KG1 (cell line): ENCODE results near the gene TRPM2.

Experiments
- DNase-seq: peaks from one replicate; lab custom pipeline; 2025; lab: John Stamatoyannopoulos, UW

The TRPM2 gene

DNA sequence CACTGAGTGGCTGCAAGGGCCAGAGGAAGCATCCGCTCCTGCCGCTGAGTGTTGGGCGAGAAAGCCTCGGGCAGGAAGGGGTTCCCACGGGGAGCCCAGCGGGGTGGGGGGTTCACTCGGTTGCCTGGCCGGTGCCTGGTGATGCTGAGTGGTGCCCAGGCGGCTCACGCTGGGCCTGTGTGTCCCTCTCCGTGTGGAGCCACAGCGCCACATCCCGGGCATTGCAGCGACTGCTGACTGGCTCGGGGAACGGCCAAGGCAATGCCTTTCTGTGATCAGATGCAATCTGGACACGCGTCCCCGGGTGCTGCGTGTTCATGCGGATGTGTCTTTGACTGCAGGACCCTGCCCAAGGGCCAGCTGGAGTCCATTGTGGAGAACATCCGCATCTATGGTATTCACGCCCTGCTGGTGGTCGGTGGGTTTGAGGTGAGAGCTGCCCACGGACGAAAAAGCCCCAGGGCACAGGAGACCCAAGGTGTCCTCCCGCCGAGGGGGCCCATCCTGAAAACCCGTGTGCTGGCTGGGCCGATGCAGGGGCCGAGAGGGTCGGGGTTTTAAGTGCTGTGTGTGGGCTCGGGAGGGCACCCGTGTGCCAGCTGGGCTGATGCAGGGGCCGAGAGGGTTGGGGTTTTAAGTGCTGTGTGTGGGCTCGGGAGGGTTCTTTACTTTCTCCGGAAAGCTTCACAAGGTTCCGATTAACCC, 30.6 kb upstream of the TRPM2 start:
- no peak for DNase-seq

- no peak for DNase-seq
Measured at GRCh38 chr21:44323591-44323990, 29.8 kb upstream of the TRPM2 start.

DNA sequence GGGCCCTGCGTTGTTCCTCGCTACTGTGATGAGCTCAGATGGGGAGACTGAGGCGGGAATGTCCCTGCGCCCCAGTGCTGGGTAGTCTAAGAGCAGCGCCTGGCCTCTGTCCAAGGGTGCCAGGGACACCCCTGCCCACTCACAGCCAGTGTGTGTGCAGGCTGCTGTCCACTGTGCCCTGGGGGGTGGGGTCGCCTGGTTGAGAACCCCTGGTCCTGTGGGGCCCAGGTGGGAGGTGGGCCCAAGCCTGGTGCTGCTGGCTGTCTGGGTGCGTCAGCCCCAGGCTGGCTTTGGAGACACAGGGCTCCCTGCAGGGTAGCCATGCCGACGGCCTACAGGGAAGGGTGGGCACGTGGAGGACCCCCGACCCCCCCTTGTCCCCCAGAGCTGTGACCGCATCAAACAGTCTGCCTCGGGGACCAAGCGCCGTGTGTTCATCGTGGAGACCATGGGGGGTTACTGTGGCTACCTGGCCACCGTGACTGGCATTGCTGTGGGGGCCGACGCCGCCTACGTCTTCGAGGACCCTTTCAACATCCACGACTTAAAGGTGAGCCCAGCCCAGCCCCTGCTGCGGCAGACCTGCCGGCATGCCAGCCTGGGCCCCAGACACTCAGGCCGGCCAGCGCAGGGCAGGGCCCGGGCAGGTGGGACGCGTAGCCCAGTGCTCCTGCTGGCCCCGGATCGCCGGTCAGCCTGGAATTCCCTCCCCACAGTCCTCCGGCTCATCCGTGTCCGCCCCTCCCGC, 29.1 kb upstream of the TRPM2 start:
- no peak for DNase-seq

DNA sequence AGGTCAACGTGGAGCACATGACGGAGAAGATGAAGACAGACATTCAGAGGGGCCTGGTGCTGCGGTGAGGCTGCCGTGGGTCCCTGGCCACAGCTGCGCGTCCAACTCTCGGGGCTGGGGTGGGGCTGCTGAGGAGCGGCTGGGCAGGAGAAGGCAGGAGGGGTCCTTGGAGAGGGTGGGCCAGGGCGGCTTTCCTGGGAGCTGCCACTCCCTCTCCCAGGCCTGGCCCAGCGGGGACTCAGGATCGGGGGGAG, 28.6 kb upstream of the TRPM2 start:
- no peak for DNase-seq

DNA sequence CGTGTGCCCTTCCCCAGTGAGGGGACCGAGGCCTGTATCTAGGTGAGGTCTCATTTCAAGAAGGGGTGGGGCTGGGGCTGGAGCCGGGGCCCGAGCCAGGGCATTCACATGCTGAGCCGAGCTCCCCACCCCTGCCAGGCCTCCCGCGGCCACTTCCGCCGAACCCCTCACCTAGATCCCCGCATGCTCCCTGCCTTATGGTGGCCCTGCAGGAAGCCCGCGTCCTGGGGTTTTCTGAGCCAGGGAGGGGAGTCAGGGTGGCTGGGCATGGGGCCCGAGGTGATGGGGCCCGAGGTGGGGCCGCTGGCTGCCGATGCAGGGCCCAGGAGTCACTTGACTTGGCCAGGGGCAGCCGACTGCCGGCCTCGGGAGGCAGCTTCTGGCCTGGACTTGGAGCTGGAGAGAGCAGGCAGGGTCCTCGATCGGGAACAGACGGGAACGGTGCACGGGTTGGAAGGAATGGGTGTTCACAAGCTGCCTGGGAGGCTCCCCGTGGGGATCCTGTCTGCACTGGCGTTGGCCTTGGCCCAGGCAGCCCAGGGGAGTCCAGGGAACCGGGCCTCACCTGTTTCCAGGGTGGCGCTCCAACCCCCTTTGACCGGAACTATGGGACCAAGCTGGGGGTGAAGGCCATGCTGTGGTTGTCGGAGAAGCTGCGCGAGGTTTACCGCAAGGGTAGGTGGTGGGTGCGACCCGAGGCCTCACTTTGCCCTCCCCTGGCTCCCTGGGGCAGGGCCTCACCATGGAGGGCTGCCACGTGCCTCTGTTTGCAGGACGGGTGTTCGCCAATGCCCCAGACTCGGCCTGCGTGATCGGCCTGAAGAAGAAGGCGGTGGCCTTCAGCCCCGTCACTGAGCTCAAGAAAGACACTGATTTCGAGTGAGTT, 27.8 kb upstream of the TRPM2 start:
- DNase-seq = no peak

- no peak for DNase-seq
Measured at GRCh38 chr21:44326272-44326647, 27.2 kb upstream of the TRPM2 start.

DNA sequence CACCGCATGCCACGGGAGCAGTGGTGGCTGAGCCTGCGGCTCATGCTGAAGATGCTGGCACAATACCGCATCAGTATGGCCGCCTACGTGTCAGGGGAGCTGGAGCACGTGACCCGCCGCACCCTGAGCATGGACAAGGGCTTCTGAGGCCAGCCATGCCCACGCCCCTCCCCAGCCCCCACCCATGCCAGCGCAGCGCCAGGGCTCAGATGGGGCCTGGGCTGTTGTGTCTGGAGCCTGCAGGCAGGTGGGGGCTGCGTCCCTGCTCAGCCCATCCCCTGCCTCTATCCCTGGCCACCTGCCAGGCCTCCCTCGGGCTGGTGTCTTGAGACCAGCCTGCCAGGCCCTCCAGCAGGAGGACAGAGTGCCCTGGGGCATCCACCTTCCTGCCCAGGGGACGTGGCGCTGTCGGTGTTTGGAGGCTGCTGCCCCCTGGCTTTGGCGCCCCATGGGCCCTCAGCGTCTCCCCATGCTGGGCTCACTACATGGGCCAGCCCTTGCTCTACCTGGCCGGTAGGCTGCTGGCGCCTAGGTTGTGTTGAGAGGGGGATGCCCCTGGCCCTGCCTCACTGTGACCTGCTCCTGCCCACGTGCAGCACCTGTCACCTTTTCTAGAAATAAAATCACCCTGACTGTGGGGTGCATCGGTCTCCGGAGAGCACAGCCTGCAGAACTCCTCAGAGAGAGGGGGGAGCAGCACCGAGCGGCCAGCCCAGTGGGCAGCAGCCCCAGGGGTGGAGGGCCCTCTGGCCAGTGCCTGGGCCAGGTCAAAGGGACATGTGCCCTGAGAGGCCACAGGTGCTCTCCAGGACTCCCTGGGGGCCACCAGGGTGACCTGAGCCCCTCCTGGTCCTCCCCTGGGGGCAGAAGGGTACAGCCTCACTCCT, 26.5 kb upstream of the TRPM2 start:
- DNase-seq = no peak

GRCh38 chr21:44327603-44327974, 25.8 kb upstream of the TRPM2 start:
- no peak for DNase-seq

GRCh38 chr21:44328242-44328895, 25.1 kb upstream of the TRPM2 start:
- DNase-seq = no peak

- no peak for DNase-seq
Measured at GRCh38 chr21:44329086-44329889, 24.1 kb upstream of the TRPM2 start.

- no peak for DNase-seq
Measured at GRCh38 chr21:44329971-44330681, 23.3 kb upstream of the TRPM2 start.

- no peak for DNase-seq
Measured at GRCh38 chr21:44330698-44331097, 22.7 kb upstream of the TRPM2 start.

- no peak for DNase-seq
Measured at GRCh38 chr21:44331209-44331608, 22.2 kb upstream of the TRPM2 start.

DNA sequence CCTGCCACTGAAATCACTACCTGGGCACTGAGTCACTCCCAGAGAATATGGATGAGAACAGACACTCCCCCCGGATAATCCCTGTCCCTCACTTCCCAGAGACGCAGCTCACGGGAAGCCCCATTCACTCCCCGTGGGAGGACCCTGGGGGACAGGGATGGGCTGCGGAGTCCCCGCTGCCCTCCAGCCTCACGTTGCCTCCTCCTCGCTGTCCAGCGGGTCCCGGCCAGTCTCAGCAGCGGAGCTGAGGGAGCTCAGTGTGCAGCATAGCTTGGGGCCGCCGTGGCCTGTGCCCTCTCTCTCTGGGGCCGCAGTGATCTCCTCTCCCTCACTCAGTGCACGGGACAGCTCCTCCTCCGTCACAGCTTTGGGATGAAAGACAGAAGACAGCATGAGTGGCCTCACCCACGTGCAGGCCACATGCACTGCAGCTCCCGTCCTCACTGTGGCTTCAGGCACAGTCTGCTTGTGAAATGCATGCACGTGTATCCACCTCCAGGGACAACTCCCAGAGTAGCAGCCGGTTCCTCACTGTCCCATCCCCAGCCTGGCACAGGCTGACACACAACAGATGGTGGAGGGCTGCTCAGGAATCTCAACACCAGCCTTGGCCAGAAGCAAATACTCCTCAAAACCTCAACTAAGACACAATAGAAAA, 21.6 kb upstream of the TRPM2 start:
- DNase-seq = no peak

DNA sequence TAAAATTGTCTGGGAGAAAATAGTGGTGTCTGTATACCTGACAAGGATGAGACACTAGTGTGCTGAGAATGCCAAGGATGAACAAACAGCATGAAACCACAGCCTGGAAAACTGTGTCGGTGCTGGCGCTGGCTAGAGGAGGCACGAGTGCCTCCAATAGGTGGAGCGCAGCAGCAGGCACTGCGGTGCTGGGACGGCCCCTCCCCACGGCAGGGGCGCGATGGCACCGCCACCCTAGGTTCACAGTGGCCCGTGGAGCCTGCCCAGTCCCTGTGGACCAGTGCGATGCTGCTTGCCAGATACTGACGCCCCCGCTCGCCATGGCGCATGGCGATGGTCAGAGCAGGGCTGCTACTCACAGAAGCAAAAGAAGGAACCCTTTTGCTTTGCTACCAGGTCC, 21.0 kb upstream of the TRPM2 start:
- DNase-seq = no peak

GRCh38 chr21:44332965-44333364, 20.5 kb upstream of the TRPM2 start:
- DNase-seq = no peak

DNA sequence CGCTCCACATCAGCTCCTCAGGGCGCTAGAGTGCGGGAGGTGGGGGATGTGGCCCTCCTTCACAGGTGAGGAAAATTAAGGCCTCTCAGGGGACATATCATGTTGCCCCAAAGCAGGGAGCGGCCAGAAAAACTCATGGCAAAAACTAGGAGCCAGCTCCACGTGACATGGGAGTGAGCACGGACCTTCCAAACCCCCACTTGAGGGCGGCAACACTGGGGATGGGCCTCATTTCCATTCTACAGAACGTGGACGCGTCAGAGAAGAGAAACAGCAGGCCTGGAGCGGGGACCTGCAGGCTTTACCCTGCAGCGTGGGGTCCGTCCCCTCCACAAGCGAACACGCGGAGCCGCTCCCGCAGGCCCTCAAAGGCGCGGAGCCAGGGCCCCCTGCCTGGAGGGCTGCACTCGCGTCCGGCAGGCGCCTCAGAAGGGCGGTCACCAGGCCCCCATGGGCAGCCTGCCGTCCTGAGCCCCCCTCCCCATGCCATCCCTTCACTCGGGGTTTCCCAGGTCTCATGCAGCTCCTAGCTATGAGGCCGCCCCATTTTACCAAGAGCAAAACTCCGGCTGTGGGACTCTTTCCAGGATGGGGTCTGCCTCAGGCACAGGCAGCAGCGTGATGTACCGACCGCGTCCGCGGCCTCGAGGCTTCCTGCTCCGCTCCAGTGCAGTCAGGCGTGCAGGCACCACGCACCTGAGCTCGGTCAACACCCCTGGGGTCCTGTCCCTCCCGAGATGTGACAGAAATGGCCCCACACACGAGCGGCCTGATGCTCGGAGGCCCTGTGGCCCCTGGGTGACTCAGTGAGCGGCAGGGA, 19.7 kb upstream of the TRPM2 start:
- DNase-seq = no peak

GRCh38 chr21:44334329-44335030, 18.9 kb upstream of the TRPM2 start:
- DNase-seq = no peak
